Mucosa of rectum (tissue), 2 donors: Measurements from ENCODE around the gene SLC1A7.

ENCODE experiments used
- H3K27ac ChIP-seq, 2 donors: one replicate each; pipeline ENCODE4 v1.7.0; 2013; ENCODE audit warnings: inconsistent platforms in 2 of 2, low read depth in 2 of 2, low read length in 2 of 2
- H3K27me3 ChIP-seq, 2 donors: one replicate each; pipeline ENCODE4 v1.7.0; 2013; ENCODE audit warnings: low read length in 2 of 2; ENCODE audit not compliant: control insufficient read depth in 2 of 2, insufficient read depth in 2 of 2
- H3K36me3 ChIP-seq, 2 donors: one replicate each; pipeline ENCODE4 v1.7.0; 2013; ENCODE audit warnings: low read length in 2 of 2; ENCODE audit not compliant: control insufficient read depth in 2 of 2, insufficient read depth in 2 of 2
- H3K4me1 ChIP-seq, 2 donors: one replicate each; pipeline ENCODE4 v1.7.0; 2013; ENCODE audit warnings: low read length in 2 of 2, mild to moderate bottlenecking in 1 of 2; ENCODE audit not compliant: control insufficient read depth in 2 of 2, insufficient read depth in 2 of 2
- H3K4me3 ChIP-seq, 2 donors: one replicate each; pipeline ENCODE4 v1.7.0; 2013; ENCODE audit warnings: low read length in 2 of 2
- H3K9ac ChIP-seq, 2 donors: one replicate each; pipeline ENCODE4 v1.7.0; 2013; ENCODE audit warnings: low read length in 2 of 2, low read depth in 1 of 2, mild to moderate bottlenecking in 1 of 2
- H3K9me3 ChIP-seq, 2 donors: one replicate each; pipeline ENCODE4 v1.7.0; 2013; ENCODE audit warnings: low read length in 2 of 2; ENCODE audit not compliant: control insufficient read depth in 2 of 2
- donor health status: healthy.
- donor health status: Normal muscosa, but diverticular disease.

SLC1A7 gene

GRCh38 chr1:53162621-53163020 is 20.2 kb upstream of the SLC1A7 start:
- H3K27me3 ChIP-seq: no peaks in the 10 kb centered on the region
- no peak overlapping the region for H3K9ac ChIP-seq

DNA sequence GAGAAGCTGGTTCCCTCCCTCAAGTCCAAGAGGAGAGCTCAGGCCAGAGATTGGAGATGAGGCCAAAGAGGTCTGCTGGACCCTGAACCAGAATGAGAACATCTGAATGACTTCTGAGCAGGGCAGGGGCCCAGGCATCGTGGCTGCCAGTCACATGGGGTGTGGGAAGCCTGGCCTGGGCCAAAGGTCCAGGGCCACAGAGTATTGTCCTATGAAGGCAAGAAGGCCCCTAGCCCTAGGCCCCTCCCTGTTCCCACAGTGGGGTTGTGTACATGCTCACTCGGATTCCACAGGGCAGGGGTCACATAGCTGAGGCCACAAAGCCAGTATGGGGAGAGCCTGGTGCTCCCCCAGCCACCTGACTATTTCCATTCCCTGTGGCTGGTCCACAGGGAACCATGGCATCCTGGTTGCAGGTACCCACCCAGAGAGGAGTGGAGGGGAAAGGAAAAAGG is 18.5 kb upstream of the SLC1A7 start:
- no peaks in the 10 kb centered on the region for H3K9me3 ChIP-seq
- H3K9ac ChIP-seq: no peak overlapping the region
- H3K27me3 ChIP-seq: no peaks in the 10 kb centered on the region
- H3K27ac ChIP-seq: no peak overlapping the region
- no peak overlapping the region for H3K4me3 ChIP-seq
- H3K36me3 ChIP-seq: no peaks in the 10 kb centered on the region
- H3K4me1 ChIP-seq: no peaks in the 10 kb centered on the region

More at GRCh38 chr1:53162621-53163020, 20.2 kb upstream of the SLC1A7 start:
- H3K9me3 ChIP-seq: no peaks in the 10 kb centered on the region
- no peaks in the 10 kb centered on the region for H3K4me1 ChIP-seq
- no peak overlapping the region for H3K4me3 ChIP-seq
- no peaks in the 10 kb centered on the region for H3K36me3 ChIP-seq
- no peak overlapping the region for H3K27ac ChIP-seq

GRCh38 chr1:53158900-53159299 is 16.5 kb upstream of the SLC1A7 start:
- H3K9me3 ChIP-seq: no peaks in the 10 kb centered on the region
- no peaks in the 10 kb centered on the region for H3K36me3 ChIP-seq
- no peak overlapping the region for H3K4me3 ChIP-seq
- H3K4me1 ChIP-seq: no peaks in the 10 kb centered on the region
- H3K27me3 ChIP-seq: no peaks in the 10 kb centered on the region
- no peak overlapping the region for H3K9ac ChIP-seq
- H3K27ac ChIP-seq: no peak overlapping the region

DNA sequence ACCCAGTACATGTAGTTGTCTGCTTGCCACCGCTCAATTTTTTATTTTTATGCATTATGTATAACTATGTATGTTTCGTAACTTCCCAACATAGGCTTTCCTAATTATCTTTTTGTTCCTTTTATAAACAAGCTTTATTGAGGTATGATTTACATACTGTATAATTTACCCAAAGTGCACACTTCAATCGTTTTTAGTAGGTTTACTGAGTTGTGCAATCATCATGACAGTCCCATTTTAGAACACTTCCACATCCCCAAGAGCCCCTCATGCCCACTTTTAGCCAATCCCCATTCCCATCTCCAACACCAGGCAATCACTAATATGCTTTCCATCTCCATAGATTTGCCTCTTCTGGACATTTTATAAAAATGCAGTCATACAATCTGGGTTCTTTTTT is 14.3 kb upstream of the SLC1A7 start:
- no peak overlapping the region for H3K4me3 ChIP-seq
- no peaks in the 10 kb centered on the region for H3K27me3 ChIP-seq
- no peak overlapping the region for H3K27ac ChIP-seq

GRCh38 chr1:53155945-53156344 is 13.5 kb upstream of the SLC1A7 start:
- Histone ChIP-seq H3K27ac (no peak overlapping the region), H3K9ac (no peak overlapping the region), H3K36me3 (no peaks in the 10 kb centered on the region), H3K4me1 (no peaks in the 10 kb centered on the region), H3K9me3 (no peaks in the 10 kb centered on the region), H3K27me3 (no peaks in the 10 kb centered on the region), H3K4me3 (no peak overlapping the region)

More for the DNA sequence above, 14.3 kb upstream of the SLC1A7 start:
- H3K4me1 ChIP-seq: no peaks in the 10 kb centered on the region
- no peak overlapping the region for H3K9ac ChIP-seq
- no peaks in the 10 kb centered on the region for H3K9me3 ChIP-seq
- no peaks in the 10 kb centered on the region for H3K36me3 ChIP-seq

DNA sequence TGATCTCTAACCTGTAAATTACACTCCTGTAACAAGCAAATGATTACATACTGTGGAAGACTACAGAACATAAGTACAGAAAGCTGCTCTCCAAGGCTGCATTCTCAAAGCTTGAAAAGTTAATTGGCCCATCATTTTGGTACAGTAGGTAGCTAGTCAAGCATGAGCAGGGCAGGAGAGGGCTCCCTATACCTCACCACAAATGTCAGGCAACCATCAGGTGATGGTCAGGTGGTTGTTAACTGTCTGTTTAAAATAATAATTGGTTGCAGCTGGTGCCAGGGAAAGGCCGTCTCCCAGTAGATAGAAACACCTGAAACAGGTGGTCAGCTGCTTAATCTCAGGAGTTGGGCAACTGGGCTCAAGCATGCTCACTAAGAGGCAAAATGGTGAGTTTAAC is 13.1 kb upstream of the SLC1A7 start:
- Histone ChIP-seq H3K27ac (no peak overlapping the region), H3K9ac (no peak overlapping the region), H3K4me3 (no peak overlapping the region), H3K36me3 (no peaks in the 10 kb centered on the region), H3K27me3 (no peaks in the 10 kb centered on the region), H3K9me3 (no peaks in the 10 kb centered on the region), H3K4me1 (no peaks in the 10 kb centered on the region)

GRCh38 chr1:53154859-53155438 is 12.5 kb upstream of the SLC1A7 start:
- Histone ChIP-seq H3K27ac (no peak overlapping the region), H3K9me3 (no peaks in the 10 kb centered on the region), H3K9ac (no peak overlapping the region), H3K4me1 (no peaks in the 10 kb centered on the region), H3K36me3 (no peaks in the 10 kb centered on the region), H3K4me3 (no peak overlapping the region), H3K27me3 (no peaks in the 10 kb centered on the region)

DNA sequence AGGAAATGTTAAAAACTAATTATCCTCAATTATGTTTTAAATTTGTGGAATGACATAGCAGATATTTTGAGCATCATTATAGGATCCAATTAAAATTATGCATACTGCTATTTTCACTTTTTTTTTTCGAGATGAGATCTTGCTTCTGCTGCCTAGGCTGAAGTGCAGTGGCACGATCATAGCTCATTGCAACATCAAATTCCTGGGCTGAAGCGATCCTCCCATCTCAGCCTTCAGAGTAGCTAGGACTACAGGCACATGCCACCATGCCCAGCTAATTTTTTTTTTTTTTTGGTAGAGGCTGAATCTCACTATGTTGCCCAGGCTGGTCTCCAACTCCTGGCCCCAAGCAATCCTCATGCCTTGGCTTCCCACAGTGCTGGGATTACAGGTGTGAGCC is 11.3 kb upstream of the SLC1A7 start:
- Histone ChIP-seq H3K9me3 (no peaks in the 10 kb centered on the region), H3K27ac (no peak overlapping the region), H3K4me1 (no peaks in the 10 kb centered on the region), H3K36me3 (no peaks in the 10 kb centered on the region), H3K4me3 (no peak overlapping the region), H3K27me3 (no peaks in the 10 kb centered on the region), H3K9ac (no peak overlapping the region)

- Histone ChIP-seq H3K9ac (no peak overlapping the region), H3K4me1 (peaks cover 0 to 3% of the 10 kb centered on the region in 2 donors), H3K9me3 (no peaks in the 10 kb centered on the region), H3K27me3 (no peaks in the 10 kb centered on the region), H3K27ac (no peak overlapping the region), H3K36me3 (no peaks in the 10 kb centered on the region), H3K4me3 (no peak overlapping the region)
Measured at GRCh38 chr1:53148123-53148522, 5.7 kb upstream of the SLC1A7 start.

DNA sequence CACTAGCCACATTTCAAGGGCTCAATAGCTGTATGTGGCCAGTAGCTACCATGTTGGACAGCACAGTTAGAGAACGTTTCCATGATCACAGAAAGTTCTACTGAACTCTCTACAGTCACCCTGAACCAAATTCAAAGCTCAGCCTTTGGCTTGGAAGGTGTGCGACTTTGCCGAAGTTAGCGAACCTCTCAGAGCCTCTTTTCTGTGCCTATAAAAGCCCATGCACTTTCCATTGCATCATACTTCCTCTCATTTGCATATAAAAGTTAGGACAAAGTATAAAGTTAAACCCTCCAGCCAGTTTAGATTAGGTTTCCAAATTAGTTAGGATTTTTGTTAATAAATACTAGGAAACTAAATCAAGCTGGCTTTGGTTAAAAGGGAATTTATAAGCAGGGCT is 4.7 kb upstream of the SLC1A7 start:
- Histone ChIP-seq H3K4me1 (peaks cover 0 to 3% of the 10 kb centered on the region in 2 donors), H3K4me3 (no peak overlapping the region), H3K9me3 (no peaks in the 10 kb centered on the region), H3K9ac (no peak overlapping the region), H3K27me3 (no peaks in the 10 kb centered on the region), H3K27ac (no peak overlapping the region), H3K36me3 (no peaks in the 10 kb centered on the region)
